ENCODE measurements around the gene RPP25L.

Gene RPP25L

GRCh38 chr9:34611811-34612787, at the start of gene RPP25L:
Gene RPP25L (minus strand): TSS chr9:34612097. CDS start chr9:34611296, 801 bp downstream.
- peak within 1 kb of the TSS; percentile 88 for H3K4me3 ChIP-seq (replicated peaks; ENCODE audit: low read depth, low read length)
- TF ChIP-seq CTCF (IDR thresholded peaks at IDR 0.05; ENCODE audit: low read length, missing control alignments) = no peak
- peak; percentile 84 for DNase-seq (ENCODE audit: low read depth)

- no peak for DNase-seq (ENCODE audit: low read depth)
- no peak for TF ChIP-seq CTCF (IDR thresholded peaks at IDR 0.05; ENCODE audit: low read length, missing control alignments)
- H3K4me3 ChIP-seq (replicated peaks; ENCODE audit: low read depth, low read length) = no peak overlapping the region
These were observed 47.8 kb upstream of the RPP25L start for GRCh38 chr9:34659592-34660253.

GRCh38 chr9:34658461-34658860, 46.6 kb upstream of the RPP25L start:
- no peak overlapping the region for H3K4me3 ChIP-seq (replicated peaks; ENCODE audit: low read depth, low read length)
- DNase-seq (ENCODE audit: low read depth) = no peak
- TF ChIP-seq CTCF (IDR thresholded peaks at IDR 0.05; ENCODE audit: low read length, missing control alignments) = no peak

- no peak for DNase-seq (ENCODE audit: low read depth)
- H3K4me3 ChIP-seq (replicated peaks; ENCODE audit: low read depth, low read length) = no peak overlapping the region
- no peak for TF ChIP-seq CTCF (IDR thresholded peaks at IDR 0.05; ENCODE audit: low read length, missing control alignments)
These were observed 45.1 kb upstream of the RPP25L start for GRCh38 chr9:34656992-34657391.

- no peak overlapping the region for H3K4me3 ChIP-seq (replicated peaks; ENCODE audit: low read depth, low read length)
- no peak for TF ChIP-seq CTCF (IDR thresholded peaks at IDR 0.05; ENCODE audit: low read length, missing control alignments)
- no peak for DNase-seq (ENCODE audit: low read depth)
These were observed 43.5 kb upstream of the RPP25L start for GRCh38 chr9:34655394-34655793.

GRCh38 chr9:34654323-34655051, 42.6 kb upstream of the RPP25L start:
- no peak for TF ChIP-seq CTCF (IDR thresholded peaks at IDR 0.05; ENCODE audit: low read length, missing control alignments)
- H3K4me3 ChIP-seq (replicated peaks; ENCODE audit: low read depth, low read length) = no peak overlapping the region
- peak; percentile 54 for DNase-seq (ENCODE audit: low read depth)
